ENCODE data around the gene INO80B. TPM values are rescaled to one million over a fixed set of nuclear protein-coding genes. Genes with fewer than 3 reads are reported as not detected.
A peak's percentile ranks its signal among the peaks of the same experiment; 100 is the strongest.

The INO80B gene
- total and polyA plus RNA-seq, 9 of the 15 experiments (the other 6 are each of a cell fraction or from before 2014, with no cell fraction given) = 0.41 to 22.6 (median 9.0) TPM

DNA sequence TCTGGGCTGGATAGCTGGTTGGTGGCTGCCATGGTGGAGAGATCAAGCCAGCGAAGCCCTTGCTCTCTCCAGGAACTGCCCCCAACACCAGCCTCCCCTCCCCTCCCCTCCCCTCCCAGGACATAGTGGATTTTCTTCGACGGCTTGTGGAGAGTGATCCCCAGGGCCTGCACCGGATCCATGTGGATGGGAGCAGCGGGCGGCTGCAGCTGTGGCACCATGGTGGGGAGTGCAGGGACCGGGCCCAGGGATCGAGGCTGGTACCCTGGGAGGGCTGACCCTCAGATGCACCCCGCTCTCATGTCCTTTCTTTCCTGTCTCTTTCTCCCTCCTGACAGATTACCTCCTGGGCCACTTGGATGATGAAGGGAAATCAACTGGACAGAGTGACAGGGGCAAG lies 35.0 kb downstream of the INO80B start:
- CTCF ChIA-PET (ENCODE audit: low intra/inter-chr PET ratio) = no interaction called here
- ATAC-seq (no peak), FAIRE-seq (no peak), DNase-seq (ENCODE audit: extremely low read depth in 1 of 4, low spot score in 3 of 4) (no peak)
- TF ChIP-seq JUNB (CRISPR knock-in tag; conservative IDR thresholded peaks at IDR 0.05) = no peak
- TF ChIP-seq ZNF184 (CRISPR knock-in tag; IDR thresholded peaks at IDR 0.05) = no peak
- no peak for TF ChIP-seq KLF10 (CRISPR knock-in tag; IDR thresholded peaks at IDR 0.05)
- TF ChIP-seq SMAD3 (CRISPR knock-in tag; conservative IDR thresholded peaks at IDR 0.05) = no peak
- TF ChIP-seq, protein P1, sequence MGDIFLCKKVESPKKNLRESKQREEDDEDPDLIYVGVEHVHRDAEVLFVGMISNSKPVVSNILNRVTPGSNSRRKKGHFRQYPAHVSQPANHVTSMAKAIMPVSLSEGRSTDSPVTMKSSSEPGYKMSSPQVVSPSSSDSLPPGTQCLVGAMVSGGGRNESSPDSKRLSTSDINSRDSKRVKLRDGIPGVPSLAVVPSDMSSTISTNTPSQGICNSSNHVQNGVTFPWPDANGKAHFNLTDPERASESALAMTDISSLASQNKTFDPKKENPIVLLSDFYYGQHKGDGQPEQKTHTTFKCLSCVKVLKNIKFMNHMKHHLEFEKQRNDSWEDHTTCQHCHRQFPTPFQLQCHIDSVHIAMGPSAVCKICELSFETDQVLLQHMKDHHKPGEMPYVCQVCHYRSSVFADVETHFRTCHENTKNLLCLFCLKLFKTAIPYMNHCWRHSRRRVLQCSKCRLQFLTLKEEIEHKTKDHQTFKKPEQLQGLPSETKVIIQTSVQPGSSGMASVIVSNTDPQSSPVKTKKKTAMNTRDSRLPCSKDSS (IDR thresholded peaks at IDR 0.05; ENCODE audit: low read depth, partially characterized antibody) = no peak
- H3K27me3 ChIP-seq (ENCODE audit: control insufficient read depth in 2 of 2, insufficient read depth in 2 of 2, low read length in 2 of 2) = no peaks in the 10 kb centered on the region
- peaks cover 4 to 6% of the 10 kb centered on the region in 2 experiments; a peak in 4 of 5 replicates for H3K4me1 ChIP-seq (replicated peaks in 1 of 2; ENCODE audit: control insufficient read depth in 2 of 2, insufficient read depth in 2 of 2, low read length in 2 of 2)
- intact Hi-C loops (cut with micrococcal nuclease) (no loop called here), in situ Hi-C loops (cut with MboI) (loop anchor here (5.0 kb wide), 1 partner anchor 82 kb away; no protein-coding TSS in a partner anchor)
- peak overlapping the region in 1 of 2 experiments; percentile 52; a peak in 1 of 4 replicates for H3K9ac ChIP-seq (ENCODE audit: insufficient read depth in 1 of 2, low read depth in 2 of 2, low read length in 2 of 2)
- no peaks in the 10 kb centered on the region for H4K20me1 ChIP-seq (replicated peaks; ENCODE audit: control insufficient read depth, insufficient read depth, low read length)
- H3K9me3 ChIP-seq (replicated peaks; ENCODE audit: control insufficient read depth, insufficient read depth, low read depth, low read length) = no peaks in the 10 kb centered on the region
- H3K9me1 ChIP-seq (ENCODE audit: control insufficient read depth, insufficient read depth, low read length) = no peaks in the 10 kb centered on the region
- H3K27ac ChIP-seq (ENCODE audit: extremely low read depth, low read depth, low read length) = no peak overlapping the region
- peaks cover 63% of the 10 kb centered on the region; the same call in 2 of the 3 replicates for H3K36me3 ChIP-seq (ENCODE audit: control insufficient read depth, insufficient read depth, low read length)
- no peak overlapping the region for H3K4me2 ChIP-seq (ENCODE audit: insufficient read depth, low read length)
- 90% methylated on average over 8 of the region's 9 CpGs for WGBS (ENCODE audit: insufficient coverage, low coverage, missing lambda C conversion rate)
- no peak overlapping the region for H2AFZ ChIP-seq (ENCODE audit: low read depth, low read length)
- H3K79me2 ChIP-seq (ENCODE audit: control insufficient read depth, insufficient read depth, low read length) = no peaks in the 10 kb centered on the region
- POLR2A ChIA-PET = interaction anchor here (1.2 to 2.4 kb wide), 3 partner anchors 9 to 14 kb away, joined by 5 to 13 read pairs (median 6); no protein-coding TSS in a partner anchor
- H3K4me3 ChIP-seq = no peak overlapping the region
- no TSS peak for BruUV-seq (replicated peaks)

Data from K562 (cell line).